Dermis microvascular lymphatic vessel endothelial cell (primary cell): ENCODE results near the gene FBP1. TPM values are rescaled to one million over a fixed set of nuclear protein-coding genes. Genes with fewer than 3 reads are reported as not detected.
"Not testable (repeated sequence)": the region's sequence is repeated elsewhere in the genome, so short reads cannot be mapped to it uniquely, and the experiment has no call there.

Experiments used
- DNase-seq, 2 donors: peaks; one replicate each; pipeline versions ENCODE4 v3.0.0 to v3.0.0-alpha.2; 2010; ENCODE audit warnings: low read depth in 2 of 2
- total RNA-seq: library from RNA; depleted of rRNA; stranded (reverse); fragments of >200 nt; gene quantifications from 2 replicates; pipeline ENCODE4 v1.2.1, GENCODE V29; 2014

FBP1 gene
- total RNA-seq, 1 donor from 2014 or later = 0.64 TPM

DNA sequence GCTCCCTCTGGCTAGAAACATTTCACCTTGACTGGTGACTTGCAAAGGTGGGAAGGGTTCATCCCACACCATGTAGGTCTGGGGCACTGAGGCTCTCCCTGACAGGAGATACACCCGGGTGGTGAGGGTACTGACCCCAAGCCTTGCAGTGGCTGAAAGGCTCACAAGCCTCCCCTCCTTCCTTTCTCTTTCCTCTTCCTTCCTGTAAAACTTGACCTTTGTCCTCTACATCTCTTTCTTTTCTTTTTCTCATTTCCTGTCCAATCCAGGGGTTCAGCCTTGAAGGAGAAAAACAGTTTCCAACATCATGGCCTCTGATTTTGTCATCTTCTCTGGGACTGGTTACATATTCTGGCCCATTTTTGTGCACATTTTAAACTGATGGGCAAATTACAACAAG lies 62.3 kb downstream of the FBP1 start:
- DNase-seq = no peak

DNA sequence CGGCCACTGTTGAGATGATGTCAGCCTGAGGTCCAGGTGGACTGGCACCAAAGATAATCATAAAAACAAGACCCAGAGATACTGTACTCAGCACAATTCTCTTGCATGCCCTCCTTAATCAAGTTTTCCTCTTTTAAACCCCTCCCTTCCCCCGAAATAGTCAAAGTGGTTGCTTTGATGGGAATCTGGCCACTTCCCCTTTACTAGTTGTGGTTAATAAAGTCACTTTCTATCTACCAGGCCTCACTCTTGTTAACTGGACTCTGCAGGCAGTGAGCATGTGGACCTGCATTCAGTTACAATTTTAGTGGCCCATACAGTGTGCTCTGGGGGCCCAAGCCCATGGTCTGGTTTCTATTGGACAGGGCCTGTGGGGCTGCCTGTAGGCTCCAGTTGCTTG lies 63.2 kb downstream of the FBP1 start:
- no peak for DNase-seq

DNA sequence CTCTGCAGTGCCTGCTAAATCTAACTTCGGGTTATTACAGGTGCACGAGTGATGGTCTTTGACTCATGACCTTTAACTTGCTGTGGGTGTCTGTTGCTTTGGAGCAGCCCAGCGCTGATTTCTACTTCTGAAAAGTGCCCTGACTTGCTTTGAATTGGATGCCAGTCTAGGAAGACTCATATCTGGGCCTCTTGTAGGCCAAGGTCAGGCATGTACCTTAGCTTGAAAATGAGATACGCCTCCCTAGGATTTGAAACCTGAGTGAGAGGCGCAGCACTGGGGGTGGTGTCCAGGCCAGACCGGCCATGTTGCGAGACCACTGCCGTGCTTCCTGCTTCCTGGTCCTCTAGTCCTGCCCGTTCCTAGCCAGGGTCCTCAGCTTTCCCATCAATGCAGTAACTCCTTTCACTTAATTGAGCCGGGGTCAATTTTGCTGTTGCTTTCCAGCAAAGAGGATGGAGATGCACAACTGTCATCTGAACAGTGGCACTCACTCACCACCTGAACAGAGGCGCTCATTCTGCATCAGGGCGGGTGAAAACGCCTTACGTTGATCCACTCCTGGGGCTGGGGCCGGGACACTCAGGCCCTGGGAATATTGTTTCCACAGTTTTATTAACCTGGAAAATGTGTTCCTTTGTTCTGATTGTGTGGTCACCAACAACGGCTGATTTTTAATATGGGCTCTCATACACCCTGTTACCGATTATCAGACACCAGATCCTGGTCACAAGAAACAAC lies 70.2 kb downstream of the FBP1 start:
- no peak for DNase-seq

DNA sequence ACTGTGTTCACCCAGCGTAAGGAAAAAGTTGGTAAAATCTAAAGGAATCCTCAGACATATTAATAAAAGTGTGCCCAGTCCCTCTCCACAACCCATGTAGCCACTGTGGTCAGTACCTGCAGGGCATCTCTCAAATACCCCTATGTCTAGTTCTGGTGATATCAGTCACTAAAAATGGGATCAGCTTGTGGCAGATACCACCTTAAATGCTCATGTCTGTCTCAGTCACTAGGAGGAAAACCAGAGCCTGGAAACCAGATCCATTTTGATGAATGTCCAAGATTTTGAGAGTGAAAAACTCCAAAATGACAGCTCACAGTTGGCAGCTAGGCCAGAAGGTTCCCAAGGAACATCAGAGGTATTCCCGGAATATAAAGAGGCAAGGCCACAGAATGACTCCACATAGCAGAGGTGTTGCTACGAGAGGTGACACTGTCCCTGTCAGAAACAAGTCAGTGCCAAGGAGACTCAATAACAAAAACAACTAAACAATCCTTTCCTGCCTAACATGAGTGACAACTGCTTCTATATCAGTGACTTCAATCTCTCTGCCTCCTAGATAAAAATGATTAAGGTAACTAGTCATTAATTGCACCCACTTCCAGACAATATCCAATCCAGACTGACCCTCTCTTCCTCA lies 70.9 kb downstream of the FBP1 start:
- DNase-seq = no peak

DNA sequence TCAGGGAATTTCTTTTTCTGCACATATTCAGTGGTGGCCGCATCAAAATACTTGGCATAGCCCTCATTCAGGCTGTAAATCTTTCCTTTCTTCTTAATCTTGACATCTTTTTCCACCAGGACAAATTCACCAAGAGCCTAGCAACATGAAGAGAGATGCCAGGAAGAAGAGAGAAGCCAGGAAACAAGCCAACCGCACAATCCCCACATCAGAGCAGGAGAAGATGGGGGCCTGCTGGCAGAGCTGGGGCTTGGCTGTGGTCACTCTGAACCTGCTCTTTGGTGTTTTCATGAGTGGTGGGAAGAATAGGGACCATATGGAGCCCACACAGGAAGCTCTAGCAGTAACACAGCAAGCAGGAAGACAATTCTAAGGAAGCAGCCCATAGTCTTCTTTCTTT lies 72.0 kb downstream of the FBP1 start:
- no peak for DNase-seq

DNA sequence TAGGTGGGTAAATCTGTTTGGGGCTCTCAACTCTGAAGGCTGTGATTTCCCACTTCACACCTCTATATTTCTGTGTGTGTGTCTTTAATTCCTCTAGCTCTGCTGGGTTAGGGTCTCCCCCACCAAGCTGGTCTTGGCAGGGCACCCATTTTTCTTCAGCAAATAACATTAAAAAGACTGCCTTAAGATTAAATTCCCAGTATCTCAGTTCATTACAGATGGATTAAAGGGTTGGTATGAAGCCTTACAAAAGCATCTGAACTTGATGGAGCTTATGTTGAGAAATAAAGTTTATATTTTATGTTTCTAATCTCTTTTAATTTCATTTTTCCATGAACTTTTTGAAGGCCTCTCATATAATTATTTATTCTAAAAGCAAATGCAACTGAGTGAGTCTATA lies 72.8 kb downstream of the FBP1 start:
- no peak for DNase-seq

DNA sequence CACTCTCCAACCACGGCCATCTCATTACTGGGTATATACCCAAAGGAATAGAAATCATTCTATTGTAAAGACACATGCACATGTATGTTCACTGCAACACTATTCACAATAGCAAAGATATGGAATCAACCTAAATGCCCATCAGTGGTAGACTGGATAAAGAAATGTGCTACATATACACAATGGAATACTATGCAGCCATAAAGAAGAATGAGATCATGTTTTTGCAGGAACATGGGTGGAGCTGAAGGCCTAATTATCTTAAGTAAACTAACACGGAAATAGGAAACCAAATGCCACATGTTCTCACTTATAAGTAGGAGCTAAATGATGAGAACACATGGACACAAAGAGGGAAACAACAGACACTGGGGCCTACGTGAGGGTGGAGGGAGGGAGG lies 75.0 kb downstream of the FBP1 start:
- not testable (repeated sequence) for DNase-seq

DNA sequence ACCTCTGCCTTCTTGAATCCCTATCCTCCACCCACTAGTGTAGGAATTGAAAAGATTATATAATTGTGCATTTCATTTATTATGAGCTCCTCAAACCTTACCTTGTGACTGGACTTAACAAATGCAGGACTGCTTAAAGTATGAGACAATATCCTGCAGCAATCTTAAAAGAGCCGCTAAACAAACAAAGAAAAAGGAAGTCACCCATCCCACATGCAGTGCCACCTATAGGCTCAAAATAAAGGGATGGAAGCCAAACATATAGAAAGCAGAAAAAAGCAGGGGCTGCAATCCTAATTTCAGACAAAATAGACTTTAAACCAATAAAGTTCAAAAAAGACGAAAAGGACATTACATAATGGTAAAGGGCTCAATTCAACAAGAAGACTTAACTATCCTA lies 75.8 kb downstream of the FBP1 start:
- no peak for DNase-seq

DNA sequence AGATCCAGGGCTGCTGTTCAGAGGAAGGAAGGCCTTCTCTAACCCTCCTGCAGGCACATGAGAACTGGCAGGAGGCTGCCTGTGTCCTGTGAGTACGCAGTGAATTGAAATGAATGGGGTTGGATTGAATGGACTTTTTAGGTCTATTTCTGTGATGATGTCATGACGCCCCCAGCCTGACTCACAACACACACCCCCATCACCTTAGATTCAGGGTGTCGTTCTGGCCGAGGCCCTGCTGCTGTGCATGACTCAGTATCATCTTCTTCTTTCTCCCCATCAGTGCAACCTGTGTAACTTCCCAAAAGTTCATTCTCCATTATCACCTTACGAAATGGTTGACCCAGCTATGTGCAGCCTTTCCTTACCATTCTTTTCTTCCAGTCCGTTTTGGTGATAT lies 79.1 kb downstream of the FBP1 start:
- no peak for DNase-seq

DNA sequence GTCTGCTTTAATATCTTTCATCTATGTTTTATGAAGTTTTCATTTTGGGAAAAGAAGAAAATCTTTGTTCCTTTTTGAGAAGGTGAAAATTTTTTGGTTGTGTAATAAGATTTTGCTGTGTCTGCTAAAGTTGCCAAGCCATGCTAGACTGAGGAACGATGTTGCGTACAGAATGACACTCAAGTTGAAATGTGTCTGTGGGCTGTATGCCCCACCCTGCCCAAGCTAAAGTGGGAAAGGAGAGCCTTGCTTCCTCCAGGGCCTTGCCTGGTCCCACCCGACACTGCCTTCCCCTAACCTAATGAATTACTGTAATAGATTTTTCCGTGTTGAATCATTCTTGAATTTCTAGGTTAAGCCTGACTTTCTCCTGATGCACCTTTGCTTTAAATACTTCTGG lies 81.9 kb downstream of the FBP1 start:
- no peak for DNase-seq

DNA sequence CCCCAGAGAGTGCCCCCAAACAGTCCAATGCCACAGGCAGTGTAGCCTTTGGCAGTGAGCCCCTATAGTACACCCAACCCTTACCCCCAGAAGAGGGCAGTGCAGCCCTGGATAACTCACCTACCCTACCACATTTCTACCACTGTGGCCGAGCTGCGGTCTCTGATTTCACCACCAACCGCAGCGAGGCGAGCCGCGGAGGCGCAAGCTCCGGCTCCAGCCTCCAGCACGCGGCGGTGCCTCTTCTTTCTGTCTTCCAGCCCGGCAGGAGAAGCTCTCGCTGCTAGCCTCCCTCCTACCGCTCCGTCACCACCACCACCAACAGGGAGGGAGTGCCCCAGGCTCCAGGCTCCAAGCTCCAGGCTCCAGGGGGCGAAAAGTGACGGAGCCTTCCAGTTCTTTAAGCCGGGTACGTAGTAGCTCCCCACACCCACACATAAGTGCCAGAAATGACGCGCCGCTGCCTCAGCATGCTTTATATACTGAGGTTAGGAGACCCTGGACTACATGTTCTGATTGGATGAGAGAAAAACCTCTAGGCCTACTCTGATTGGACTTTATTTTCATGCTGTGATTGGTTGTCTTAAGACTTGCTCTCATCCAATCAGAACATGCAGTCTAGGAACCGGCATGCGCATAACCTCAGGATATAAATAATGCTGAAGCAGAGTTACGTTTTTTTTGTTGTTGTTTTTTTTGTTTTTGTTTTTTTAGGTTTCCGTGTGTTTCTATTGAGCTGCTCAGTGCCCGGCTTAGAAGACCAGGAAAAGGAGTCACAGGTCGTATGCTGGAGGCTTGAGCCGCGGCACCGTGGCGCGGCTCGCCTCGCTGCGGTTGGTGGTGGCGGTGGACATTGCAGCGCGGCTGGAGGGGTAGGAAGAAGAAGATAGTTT lies 84.6 kb downstream of the FBP1 start, which contains the start of gene PCAT7:
Gene PCAT7, plus strand, starts transcription at position 645 of the 893 bp plus-strand sequence.
- peak in 1 of 2 donors; percentile 20 for DNase-seq

DNA sequence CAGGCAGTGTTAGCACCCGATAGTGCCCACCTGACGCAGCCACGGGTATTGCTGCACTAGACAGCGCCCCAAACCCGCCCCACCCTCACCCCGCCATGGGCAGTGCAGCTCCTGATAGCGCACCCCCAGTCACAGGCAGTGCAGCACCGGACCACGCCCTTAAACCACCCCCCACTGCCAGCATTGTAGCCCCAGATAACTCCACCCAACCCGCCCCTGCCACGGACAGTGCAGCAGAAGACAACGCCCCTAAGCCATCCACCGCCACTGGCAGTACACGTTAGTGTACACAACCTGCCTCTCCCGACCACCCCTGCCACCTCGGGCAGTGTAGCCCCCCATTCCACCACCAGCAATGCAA lies 85.3 kb downstream of the FBP1 start:
- no peak for DNase-seq

Other genes with a start within 250 kb of the FBP1 start
- gene PCAT7, start 84.4 kb downstream of the FBP1 start, total RNA-seq = not detected in 2 replicates
- not detected in 2 replicates for gene FBP2, start 45.7 kb downstream of the FBP1 start, total RNA-seq
- gene AOPEP, start 87.2 kb upstream of the FBP1 start, total RNA-seq = 24.6 and 28.3 TPM in 2 replicates